K562 (cell line): ENCODE data around the gene P2RX5. TPM values are rescaled to one million over a fixed set of nuclear protein-coding genes. Genes with fewer than 3 reads are reported as not detected.

Experiments used
- BHLHE40 ChIP-seq: IDR thresholded peaks from 2 replicates; pipeline ENCODE4 v1.6.1; 2011; ENCODE audit warnings: low read length, improper control_type of control experiment
- CBX2 ChIP-seq: fragments of 200-600 bp; sonication (generic); IDR thresholded peaks from one replicate; pipeline ENCODE4 v1.6.1; 2012; ENCODE audit warnings: mild to moderate bottlenecking, low read length, inconsistent platforms; ENCODE audit not compliant: insufficient read depth, poor library complexity, severe bottlenecking
- EP400 ChIP-seq: fragments of 450-650 bp; IDR thresholded peaks from 2 replicates; pipeline ENCODE4 v1.6.1; 2017; ENCODE audit warnings: antibody characterized with exemption, mild to moderate bottlenecking, moderate library complexity
- ETV5 ChIP-seq: sonication (generic); formaldehyde crosslinking; IDR thresholded peaks from 2 replicates; pipeline ENCODE4 v1.4.0; 2020; ENCODE audit warnings: low read depth, mild to moderate bottlenecking, missing genetic modification reagents
- FOXA1 ChIP-seq: fragments of 450-650 bp; IDR thresholded peaks from 2 replicates; pipeline ENCODE4 v1.6.1; 2016; ENCODE audit warnings: mild to moderate bottlenecking, borderline replicate concordance
- GTF2F1 ChIP-seq: IDR thresholded peaks from 2 replicates; pipeline ENCODE4 v1.6.1; 2011; ENCODE audit warnings: low read depth, low read length, improper control_type of control experiment
- HIVEP1 ChIP-seq: fragments of 250-450 bp; sonication (Bioruptor Pico); IDR thresholded peaks from 2 replicates; pipeline ENCODE4 v1.4.0; 2020; ENCODE audit warnings: mild to moderate bottlenecking
- MAFF ChIP-seq: IDR thresholded peaks from 2 replicates; pipeline ENCODE4 v1.6.1; 2012; ENCODE audit warnings: low read length, improper control_type of control experiment
- MTA3 ChIP-seq: fragments of 450-650 bp; formaldehyde crosslinking; IDR thresholded peaks from 2 replicates; pipeline ENCODE4 v1.6.1; 2017; ENCODE audit warnings: mild to moderate bottlenecking, borderline replicate concordance
- PCBP2 ChIP-seq: fragments of 200-400 bp; formaldehyde crosslinking; IDR thresholded peaks from 2 replicates; pipeline ENCODE4 v1.6.1; 2018; ENCODE audit warnings: low read length, low read depth, mild to moderate bottlenecking, moderate library complexity; ENCODE audit not compliant: poor library complexity, severe bottlenecking
- POLR2AphosphoS2 ChIP-seq: IDR thresholded peaks from 2 replicates; pipeline ENCODE4 v1.6.1; 2012; ENCODE audit warnings: low read length, improper control_type of control experiment
- POLR2G ChIP-seq: fragments of 200-400 bp; formaldehyde crosslinking; IDR thresholded peaks from 2 replicates; pipeline ENCODE4 v1.6.1; 2017; ENCODE audit warnings: low read depth, mild to moderate bottlenecking, antibody characterized with exemption, low read length, moderate library complexity
- RBM17 ChIP-seq: fragments of 200-400 bp; formaldehyde crosslinking; IDR thresholded peaks from 2 replicates; pipeline ENCODE4 v1.6.1; 2017; ENCODE audit warnings: low read depth, mild to moderate bottlenecking, low read length, borderline replicate concordance
- SRSF1 ChIP-seq: fragments of 200-400 bp; formaldehyde crosslinking; IDR thresholded peaks from 2 replicates; pipeline ENCODE4 v1.6.1; 2017; ENCODE audit warnings: mild to moderate bottlenecking, low read depth, low read length, moderate library complexity
- TBL1XR1 ChIP-seq, 2 experiments: IDR thresholded peaks; 2 replicates each; pipeline ENCODE4 v1.6.1; 2012; ENCODE audit warnings: improper control_type of control experiment in 2 of 2, low read length in 2 of 2, mild to moderate bottlenecking in 1 of 2
- TOE1 ChIP-seq, 2 experiments: fragments of 450-650 bp in 1 of 2; sonication (generic) in 1 of 2; formaldehyde crosslinking in 1 of 2; IDR thresholded peaks; 2 replicates each; pipeline versions ENCODE4 v1.7.1 to v1.8.0; 2016 to 2022; ENCODE audit warnings: borderline replicate concordance in 2 of 2, mild to moderate bottlenecking in 2 of 2, antibody characterized with exemption in 1 of 2, inconsistent platforms in 1 of 2, low read depth in 1 of 2, missing genetic modification reagents in 1 of 2, moderate library complexity in 1 of 2
- TSC22D4 ChIP-seq: fragments of 450-650 bp; IDR thresholded peaks from 2 replicates; pipeline ENCODE4 v1.6.1; 2016; ENCODE audit warnings: missing genetic modification characterization, missing biosample characterization, control low read depth
- ZFP1 ChIP-seq: fragments of 450-650 bp; formaldehyde crosslinking; IDR thresholded peaks from 2 replicates; pipeline ENCODE4 v1.4.0; 2020; ENCODE audit warnings: mild to moderate bottlenecking, mixed read lengths
- ZFPM2 ChIP-seq: fragments of 250-450 bp; sonication (Bioruptor Pico); IDR thresholded peaks from 2 replicates; pipeline ENCODE4 v1.5.1; 2022; ENCODE audit warnings: mild to moderate bottlenecking
- polyA plus RNA-seq, 8 experiments: library from polyadenylated mRNA; depleted of rRNA in 4 of 8; stranded (reverse) in 5 of 8; unstranded in 3 of 8; fragments of >200 nt; fragmentation: Nextera tagmentation in 2 of 8; fragmentation: Illumina TruSeq in 1 of 8; extraction: Ambion mirVana in 2 of 8; extraction: Trizol in 1 of 8; gene quantifications; 2 replicates each; pipeline versions ENCODE4 v1.2.1 to v1.2.3, GENCODE V29; 2011 to 2014; ENCODE audit warnings: inconsistent platforms in 1 of 8, missing spikeins in 1 of 8
- total RNA-seq, 7 experiments: library from RNA; depleted of rRNA in 6 of 7; stranded (reverse); fragments of >200 nt in 6 of 7; fragmentation: Illumina TruSeq in 2 of 7; extraction: Trizol in 2 of 7; gene quantifications; 2 replicates each; pipeline versions ENCODE4 v1.2.1 to v1.2.3, GENCODE V29; 2011 to 2021; ENCODE audit warnings: low replicate concordance in 1 of 7
- TF ChIP-seq, protein P1 (sequence below): fragments of 450-650 bp; formaldehyde crosslinking; IDR thresholded peaks from 2 replicates; pipeline ENCODE4 v1.4.0; 2022; ENCODE audit warnings: mild to moderate bottlenecking, moderate library complexity
- TF ChIP-seq, protein P2 (sequence below): sonication (generic); formaldehyde crosslinking; IDR thresholded peaks from 2 replicates; pipeline ENCODE4 v1.8.1; 2023; ENCODE audit warnings: mild to moderate bottlenecking, missing genetic modification reagents
- TF ChIP-seq, protein P3 (sequence below): sonication (generic); formaldehyde crosslinking; IDR thresholded peaks from 2 replicates; pipeline ENCODE4 v1.8.0; 2022; ENCODE audit warnings: mild to moderate bottlenecking, missing genetic modification reagents

P2RX5 gene
- total and polyA plus RNA-seq, 9 of the 15 experiments (the other 6 are each of a cell fraction or from before 2014, with no cell fraction given), result 0.31 to 4.0 (median 1.3) TPM

DNA sequence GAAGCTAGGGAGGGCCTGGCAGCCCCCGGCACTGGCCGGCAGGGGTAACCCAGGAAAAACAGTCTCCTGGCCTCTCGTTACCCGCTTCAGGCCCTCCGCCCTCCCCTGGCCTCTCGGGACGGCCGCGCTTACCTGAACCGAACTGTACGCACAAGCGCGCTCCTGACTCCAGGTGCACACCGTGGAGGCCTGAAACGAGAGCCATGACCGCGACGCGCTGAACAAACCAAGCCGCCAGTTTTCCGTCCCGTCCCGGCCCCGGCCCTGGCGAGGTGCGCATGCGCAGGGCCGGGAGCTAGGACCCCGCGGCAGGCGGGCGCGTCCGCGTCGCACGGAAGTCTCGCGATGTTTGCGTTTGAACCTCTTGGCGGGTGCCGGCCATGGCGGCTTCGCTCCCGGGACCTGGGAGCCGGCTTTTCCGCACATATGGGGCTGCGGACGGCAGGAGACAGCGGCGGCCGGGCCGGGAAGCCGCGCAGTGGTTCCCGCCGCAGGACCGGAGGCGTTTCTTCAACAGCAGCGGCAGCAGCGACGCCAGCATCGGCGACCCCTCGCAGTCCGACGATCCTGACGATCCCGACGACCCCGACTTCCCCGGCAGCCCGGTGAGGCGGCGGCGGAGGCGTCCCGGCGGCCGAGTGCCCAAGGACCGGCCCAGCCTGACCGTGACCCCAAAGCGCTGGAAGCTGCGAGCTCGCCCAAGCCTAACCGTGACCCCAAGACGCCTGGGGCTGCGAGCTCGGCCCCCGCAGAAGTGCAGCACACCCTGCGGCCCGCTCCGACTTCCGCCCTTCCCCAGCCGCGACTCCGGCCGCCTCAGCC, 27.8 kb upstream of the P2RX5 start, which contains the start of gene HASPIN (continued):
- peak; percentile 58; the same call in 1 of the 2 replicates for TF ChIP-seq MTA3
- TF ChIP-seq ZFP1 (CRISPR knock-in tag), result no peak
- TF ChIP-seq, protein P1, sequence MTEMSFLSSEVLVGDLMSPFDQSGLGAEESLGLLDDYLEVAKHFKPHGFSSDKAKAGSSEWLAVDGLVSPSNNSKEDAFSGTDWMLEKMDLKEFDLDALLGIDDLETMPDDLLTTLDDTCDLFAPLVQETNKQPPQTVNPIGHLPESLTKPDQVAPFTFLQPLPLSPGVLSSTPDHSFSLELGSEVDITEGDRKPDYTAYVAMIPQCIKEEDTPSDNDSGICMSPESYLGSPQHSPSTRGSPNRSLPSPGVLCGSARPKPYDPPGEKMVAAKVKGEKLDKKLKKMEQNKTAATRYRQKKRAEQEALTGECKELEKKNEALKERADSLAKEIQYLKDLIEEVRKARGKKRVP, result no peak
- no peak for TF ChIP-seq HIVEP1 (CRISPR knock-in tag)
- peak; percentile 95 for TF ChIP-seq TOE1 (IDR thresholded peaks at IDR 0.05; ENCODE audit: borderline replicate concordance)
- no peak for TF ChIP-seq TOE1 (CRISPR knock-in tag; IDR thresholded peaks at IDR 0.05; ENCODE audit: borderline replicate concordance, low read depth)
- TF ChIP-seq FOXA1, result no peak
- TF ChIP-seq TSC22D4 (tag), result no peak
- no peak for TF ChIP-seq GTF2F1
- TF ChIP-seq TBL1XR1 (IDR thresholded peaks at IDR 0.05; ENCODE audit: low read length in 2 of 2), result no peak
- TF ChIP-seq ETV5 (CRISPR knock-in tag), result no peak; the same call in 1 of the 2 replicates
- TF ChIP-seq, protein P2, sequence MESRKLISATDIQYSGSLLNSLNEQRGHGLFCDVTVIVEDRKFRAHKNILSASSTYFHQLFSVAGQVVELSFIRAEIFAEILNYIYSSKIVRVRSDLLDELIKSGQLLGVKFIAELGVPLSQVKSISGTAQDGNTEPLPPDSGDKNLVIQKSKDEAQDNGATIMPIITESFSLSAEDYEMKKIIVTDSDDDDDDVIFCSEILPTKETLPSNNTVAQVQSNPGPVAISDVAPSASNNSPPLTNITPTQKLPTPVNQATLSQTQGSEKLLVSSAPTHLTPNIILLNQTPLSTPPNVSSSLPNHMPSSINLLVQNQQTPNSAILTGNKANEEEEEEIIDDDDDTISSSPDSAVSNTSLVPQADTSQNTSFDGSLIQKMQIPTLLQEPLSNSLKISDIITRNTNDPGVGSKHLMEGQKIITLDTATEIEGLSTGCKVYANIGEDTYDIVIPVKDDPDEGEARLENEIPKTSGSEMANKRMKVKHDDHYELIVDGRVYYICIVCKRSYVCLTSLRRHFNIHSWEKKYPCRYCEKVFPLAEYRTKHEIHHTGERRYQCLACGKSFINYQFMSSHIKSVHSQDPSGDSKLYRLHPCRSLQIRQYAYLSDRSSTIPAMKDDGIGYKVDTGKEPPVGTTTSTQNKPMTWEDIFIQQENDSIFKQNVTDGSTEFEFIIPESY (CRISPR knock-in tag), result peak; percentile 58; the same call in 1 of the 2 replicates
- no peak for TF ChIP-seq ZFPM2 (CRISPR knock-in tag)
- TF ChIP-seq MAFF, result no peak; the same call in 1 of the 2 replicates
- TF ChIP-seq PCBP2, result no peak
- TF ChIP-seq POLR2AphosphoS2, result no peak
- TF ChIP-seq SRSF1, result no peak
- peak; percentile 74 for TF ChIP-seq EP400
- TF ChIP-seq BHLHE40, result peak; percentile 55
- TF ChIP-seq RBM17, result no peak
- TF ChIP-seq CBX2, result no peak
- peak; percentile 96 for TF ChIP-seq POLR2G
- TF ChIP-seq, protein P3, sequence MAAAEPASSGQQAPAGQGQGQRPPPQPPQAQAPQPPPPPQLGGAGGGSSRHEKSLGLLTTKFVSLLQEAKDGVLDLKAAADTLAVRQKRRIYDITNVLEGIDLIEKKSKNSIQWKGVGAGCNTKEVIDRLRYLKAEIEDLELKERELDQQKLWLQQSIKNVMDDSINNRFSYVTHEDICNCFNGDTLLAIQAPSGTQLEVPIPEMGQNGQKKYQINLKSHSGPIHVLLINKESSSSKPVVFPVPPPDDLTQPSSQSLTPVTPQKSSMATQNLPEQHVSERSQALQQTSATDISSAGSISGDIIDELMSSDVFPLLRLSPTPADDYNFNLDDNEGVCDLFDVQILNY (CRISPR knock-in tag), result no peak
